ENCODE results near the gene AKAP8L. TPM values are rescaled to one million over a fixed set of nuclear protein-coding genes. Genes with fewer than 3 reads are reported as not detected.
A peak's percentile ranks its signal among the peaks of the same experiment; 100 is the strongest.

Gene AKAP8L
- total and polyA plus RNA-seq, 9 of the 15 experiments (the other 6 are each of a cell fraction or from before 2014, with no cell fraction given): 2.4 to 116 (median 70.7) TPM

DNA sequence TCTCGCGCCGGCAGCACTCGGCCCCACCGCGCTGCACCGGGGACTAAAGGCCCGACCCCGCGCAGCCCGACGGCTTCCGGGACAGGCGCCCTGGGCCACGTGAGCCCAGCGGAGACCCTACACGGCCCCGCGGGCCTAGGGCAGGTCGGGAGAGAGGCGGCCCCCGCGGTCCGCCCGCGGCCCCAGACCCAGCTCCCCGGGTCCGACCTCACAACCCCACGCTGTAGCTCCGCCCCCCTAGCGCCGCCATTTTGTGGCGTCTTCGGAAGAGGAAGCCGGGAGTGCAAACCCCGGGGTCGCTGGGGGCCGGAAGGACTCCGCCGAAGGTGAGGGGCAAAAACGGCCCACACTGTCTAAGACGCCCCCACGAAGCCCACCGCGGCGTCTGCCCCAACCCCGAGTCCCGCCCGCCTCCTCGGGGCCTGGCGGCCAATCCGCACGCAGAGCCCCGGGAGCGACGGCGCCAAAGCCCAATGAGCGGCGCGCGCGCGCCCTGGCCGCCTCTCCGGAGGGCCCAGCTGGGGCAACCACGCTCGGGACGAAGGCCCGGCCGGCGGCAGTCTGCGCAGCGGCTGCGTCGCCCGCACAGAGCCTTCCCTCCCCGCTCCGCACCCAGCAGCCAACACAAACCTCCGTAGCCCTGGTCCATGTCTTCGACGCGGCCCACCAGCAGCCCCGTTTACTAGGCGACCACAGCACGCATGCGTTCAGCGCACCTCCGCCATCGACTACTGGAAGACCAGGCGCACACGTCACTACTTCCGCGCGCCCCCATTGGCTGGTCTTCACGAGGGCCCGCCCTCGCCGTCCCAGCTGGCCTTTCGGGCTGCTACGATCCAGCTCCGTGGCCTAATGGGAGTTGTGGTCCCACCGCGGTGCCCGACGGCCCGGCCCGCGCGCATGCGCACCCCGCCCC is 39.4 kb downstream of the AKAP8L start, which contains the start of gene AKAP8 (continued):
- TF ChIP-seq KDM2B (CRISPR knock-in tag; IDR thresholded peaks at IDR 0.05): no peak; the same call in 1 of the 2 replicates
- peak; percentile 85 for TF ChIP-seq ZNF143 (CRISPR knock-in tag; IDR thresholded peaks at IDR 0.05)
- TF ChIP-seq GATA2 (CRISPR knock-in tag; IDR thresholded peaks at IDR 0.05): no peak
- peak; percentile 58 to 67; a peak in 3 of 4 replicates for TF ChIP-seq SIX5 (IDR thresholded peaks at IDR 0.05; ENCODE audit: borderline replicate concordance in 1 of 2, insufficient read depth in 1 of 2, low read depth in 1 of 2, low read length in 2 of 2)
- TF ChIP-seq MTA3 (IDR thresholded peaks at IDR 0.05; ENCODE audit: borderline replicate concordance): peak; percentile 75
- TF ChIP-seq EWSR1 (IDR thresholded peaks at IDR 0.05; ENCODE audit: borderline replicate concordance, low read depth, partially characterized antibody): no peak
- TF ChIP-seq CXXC5 (CRISPR knock-in tag; IDR thresholded peaks at IDR 0.05): peak; percentile 59; the same call in 1 of the 2 replicates
- no peak for TF ChIP-seq ZNF174 (CRISPR knock-in tag; IDR thresholded peaks at IDR 0.05)
- TF ChIP-seq, protein P1, sequence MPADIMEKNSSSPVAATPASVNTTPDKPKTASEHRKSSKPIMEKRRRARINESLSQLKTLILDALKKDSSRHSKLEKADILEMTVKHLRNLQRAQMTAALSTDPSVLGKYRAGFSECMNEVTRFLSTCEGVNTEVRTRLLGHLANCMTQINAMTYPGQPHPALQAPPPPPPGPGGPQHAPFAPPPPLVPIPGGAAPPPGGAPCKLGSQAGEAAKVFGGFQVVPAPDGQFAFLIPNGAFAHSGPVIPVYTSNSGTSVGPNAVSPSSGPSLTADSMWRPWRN (IDR thresholded peaks at IDR 0.05; ENCODE audit: low read depth): no peak
- TF ChIP-seq, protein P2, sequence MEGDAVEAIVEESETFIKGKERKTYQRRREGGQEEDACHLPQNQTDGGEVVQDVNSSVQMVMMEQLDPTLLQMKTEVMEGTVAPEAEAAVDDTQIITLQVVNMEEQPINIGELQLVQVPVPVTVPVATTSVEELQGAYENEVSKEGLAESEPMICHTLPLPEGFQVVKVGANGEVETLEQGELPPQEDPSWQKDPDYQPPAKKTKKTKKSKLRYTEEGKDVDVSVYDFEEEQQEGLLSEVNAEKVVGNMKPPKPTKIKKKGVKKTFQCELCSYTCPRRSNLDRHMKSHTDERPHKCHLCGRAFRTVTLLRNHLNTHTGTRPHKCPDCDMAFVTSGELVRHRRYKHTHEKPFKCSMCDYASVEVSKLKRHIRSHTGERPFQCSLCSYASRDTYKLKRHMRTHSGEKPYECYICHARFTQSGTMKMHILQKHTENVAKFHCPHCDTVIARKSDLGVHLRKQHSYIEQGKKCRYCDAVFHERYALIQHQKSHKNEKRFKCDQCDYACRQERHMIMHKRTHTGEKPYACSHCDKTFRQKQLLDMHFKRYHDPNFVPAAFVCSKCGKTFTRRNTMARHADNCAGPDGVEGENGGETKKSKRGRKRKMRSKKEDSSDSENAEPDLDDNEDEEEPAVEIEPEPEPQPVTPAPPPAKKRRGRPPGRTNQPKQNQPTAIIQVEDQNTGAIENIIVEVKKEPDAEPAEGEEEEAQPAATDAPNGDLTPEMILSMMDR (IDR thresholded peaks at IDR 0.05 in 2 of 3, conservative IDR thresholded peaks at IDR 0.05 in 1 of 3; ENCODE audit: insufficient read depth in 2 of 3, low read depth in 1 of 3, low read length in 3 of 3): no peak
- TF ChIP-seq, protein P3, sequence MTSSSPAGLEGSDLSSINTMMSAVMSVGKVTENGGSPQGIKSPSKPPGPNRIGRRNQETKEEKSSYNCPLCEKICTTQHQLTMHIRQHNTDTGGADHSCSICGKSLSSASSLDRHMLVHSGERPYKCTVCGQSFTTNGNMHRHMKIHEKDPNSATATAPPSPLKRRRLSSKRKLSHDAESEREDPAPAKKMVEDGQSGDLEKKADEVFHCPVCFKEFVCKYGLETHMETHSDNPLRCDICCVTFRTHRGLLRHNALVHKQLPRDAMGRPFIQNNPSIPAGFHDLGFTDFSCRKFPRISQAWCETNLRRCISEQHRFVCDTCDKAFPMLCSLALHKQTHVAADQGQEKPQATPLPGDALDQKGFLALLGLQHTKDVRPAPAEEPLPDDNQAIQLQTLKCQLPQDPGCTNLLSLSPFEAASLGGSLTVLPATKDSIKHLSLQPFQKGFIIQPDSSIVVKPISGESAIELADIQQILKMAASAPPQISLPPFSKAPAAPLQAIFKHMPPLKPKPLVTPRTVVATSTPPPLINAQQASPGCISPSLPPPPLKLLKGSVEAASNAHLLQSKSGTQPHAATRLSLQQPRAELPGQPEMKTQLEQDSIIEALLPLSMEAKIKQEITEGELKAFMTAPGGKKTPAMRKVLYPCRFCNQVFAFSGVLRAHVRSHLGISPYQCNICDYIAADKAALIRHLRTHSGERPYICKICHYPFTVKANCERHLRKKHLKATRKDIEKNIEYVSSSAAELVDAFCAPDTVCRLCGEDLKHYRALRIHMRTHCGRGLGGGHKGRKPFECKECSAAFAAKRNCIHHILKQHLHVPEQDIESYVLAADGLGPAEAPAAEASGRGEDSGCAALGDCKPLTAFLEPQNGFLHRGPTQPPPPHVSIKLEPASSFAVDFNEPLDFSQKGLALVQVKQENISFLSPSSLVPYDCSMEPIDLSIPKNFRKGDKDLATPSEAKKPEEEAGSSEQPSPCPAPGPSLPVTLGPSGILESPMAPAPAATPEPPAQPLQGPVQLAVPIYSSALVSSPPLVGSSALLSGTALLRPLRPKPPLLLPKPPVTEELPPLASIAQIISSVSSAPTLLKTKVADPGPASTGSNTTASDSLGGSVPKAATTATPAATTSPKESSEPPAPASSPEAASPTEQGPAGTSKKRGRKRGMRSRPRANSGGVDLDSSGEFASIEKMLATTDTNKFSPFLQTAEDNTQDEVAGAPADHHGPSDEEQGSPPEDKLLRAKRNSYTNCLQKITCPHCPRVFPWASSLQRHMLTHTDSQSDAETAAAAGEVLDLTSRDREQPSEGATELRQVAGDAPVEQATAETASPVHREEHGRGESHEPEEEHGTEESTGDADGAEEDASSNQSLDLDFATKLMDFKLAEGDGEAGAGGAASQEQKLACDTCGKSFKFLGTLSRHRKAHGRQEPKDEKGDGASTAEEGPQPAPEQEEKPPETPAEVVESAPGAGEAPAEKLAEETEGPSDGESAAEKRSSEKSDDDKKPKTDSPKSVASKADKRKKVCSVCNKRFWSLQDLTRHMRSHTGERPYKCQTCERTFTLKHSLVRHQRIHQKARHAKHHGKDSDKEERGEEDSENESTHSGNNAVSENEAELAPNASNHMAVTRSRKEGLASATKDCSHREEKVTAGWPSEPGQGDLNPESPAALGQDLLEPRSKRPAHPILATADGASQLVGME (CRISPR knock-in tag; IDR thresholded peaks at IDR 0.05): no peak; the same call in 1 of the 2 replicates
- TF ChIP-seq, protein P4, sequence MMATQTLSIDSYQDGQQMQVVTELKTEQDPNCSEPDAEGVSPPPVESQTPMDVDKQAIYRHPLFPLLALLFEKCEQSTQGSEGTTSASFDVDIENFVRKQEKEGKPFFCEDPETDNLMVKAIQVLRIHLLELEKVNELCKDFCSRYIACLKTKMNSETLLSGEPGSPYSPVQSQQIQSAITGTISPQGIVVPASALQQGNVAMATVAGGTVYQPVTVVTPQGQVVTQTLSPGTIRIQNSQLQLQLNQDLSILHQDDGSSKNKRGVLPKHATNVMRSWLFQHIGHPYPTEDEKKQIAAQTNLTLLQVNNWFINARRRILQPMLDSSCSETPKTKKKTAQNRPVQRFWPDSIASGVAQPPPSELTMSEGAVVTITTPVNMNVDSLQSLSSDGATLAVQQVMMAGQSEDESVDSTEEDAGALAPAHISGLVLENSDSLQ (IDR thresholded peaks at IDR 0.05): peak; percentile 99
